HUES48 (cell line): ENCODE results near the gene KLHDC9.

Source experiments
- H3K27ac ChIP-seq: one replicate; pipeline ENCODE4 v1.7.0; 2013; ENCODE audit warnings: low read depth, low read length, inconsistent platforms
- H3K27me3 ChIP-seq: 2 replicates; pipeline ENCODE4 v1.6.1; 2013; ENCODE audit warnings: mild to moderate bottlenecking, low read length; ENCODE audit not compliant: control insufficient read depth, insufficient read depth
- H3K36me3 ChIP-seq: 2 replicates; pipeline ENCODE4 v1.6.1; 2013; ENCODE audit warnings: low read length; ENCODE audit not compliant: control insufficient read depth, insufficient read depth
- H3K4me1 ChIP-seq: 2 replicates; pipeline ENCODE4 v1.6.1; 2013; ENCODE audit warnings: mild to moderate bottlenecking, low read length; ENCODE audit not compliant: control insufficient read depth, insufficient read depth
- H3K4me3 ChIP-seq: 2 replicates; pipeline ENCODE4 v1.5.1; 2013; ENCODE audit warnings: mild to moderate bottlenecking, low read depth, low read length
- H3K9ac ChIP-seq: 2 replicates; pipeline ENCODE4 v1.6.1; 2013; ENCODE audit warnings: mild to moderate bottlenecking, low read depth, low read length, moderate library complexity
- H3K9me3 ChIP-seq: 2 replicates; pipeline ENCODE4 v1.6.1; 2013; ENCODE audit warnings: low read length; ENCODE audit not compliant: control insufficient read depth, insufficient read depth

Gene KLHDC9

DNA sequence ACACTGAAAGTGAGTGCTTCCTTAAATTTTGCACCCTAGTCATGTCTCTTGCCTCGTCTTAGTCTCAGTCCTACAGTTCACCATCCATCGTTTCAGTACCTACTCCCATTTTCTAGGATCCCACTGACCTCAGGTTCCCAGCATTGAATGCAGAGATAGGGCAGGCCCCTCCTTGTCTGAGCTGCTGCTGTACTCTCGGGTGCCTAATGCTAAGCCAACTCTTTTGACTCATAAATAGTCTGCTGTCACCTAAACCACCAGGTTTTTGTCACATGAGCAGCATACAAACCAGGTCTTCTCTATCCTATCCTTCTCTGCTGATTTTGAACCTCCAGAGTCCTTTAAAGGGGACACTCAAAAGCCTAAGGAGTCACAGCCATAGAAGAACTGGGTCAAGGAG, 31.5 kb upstream of the KLHDC9 start:
- Histone ChIP-seq H3K27ac (no peak overlapping the region), H3K9me3 (no peaks in the 10 kb centered on the region), H3K4me1 (no peaks in the 10 kb centered on the region), H3K4me3 (no peak overlapping the region), H3K27me3 (no peaks in the 10 kb centered on the region), H3K9ac (no peak overlapping the region), H3K36me3 (no peaks in the 10 kb centered on the region)

DNA sequence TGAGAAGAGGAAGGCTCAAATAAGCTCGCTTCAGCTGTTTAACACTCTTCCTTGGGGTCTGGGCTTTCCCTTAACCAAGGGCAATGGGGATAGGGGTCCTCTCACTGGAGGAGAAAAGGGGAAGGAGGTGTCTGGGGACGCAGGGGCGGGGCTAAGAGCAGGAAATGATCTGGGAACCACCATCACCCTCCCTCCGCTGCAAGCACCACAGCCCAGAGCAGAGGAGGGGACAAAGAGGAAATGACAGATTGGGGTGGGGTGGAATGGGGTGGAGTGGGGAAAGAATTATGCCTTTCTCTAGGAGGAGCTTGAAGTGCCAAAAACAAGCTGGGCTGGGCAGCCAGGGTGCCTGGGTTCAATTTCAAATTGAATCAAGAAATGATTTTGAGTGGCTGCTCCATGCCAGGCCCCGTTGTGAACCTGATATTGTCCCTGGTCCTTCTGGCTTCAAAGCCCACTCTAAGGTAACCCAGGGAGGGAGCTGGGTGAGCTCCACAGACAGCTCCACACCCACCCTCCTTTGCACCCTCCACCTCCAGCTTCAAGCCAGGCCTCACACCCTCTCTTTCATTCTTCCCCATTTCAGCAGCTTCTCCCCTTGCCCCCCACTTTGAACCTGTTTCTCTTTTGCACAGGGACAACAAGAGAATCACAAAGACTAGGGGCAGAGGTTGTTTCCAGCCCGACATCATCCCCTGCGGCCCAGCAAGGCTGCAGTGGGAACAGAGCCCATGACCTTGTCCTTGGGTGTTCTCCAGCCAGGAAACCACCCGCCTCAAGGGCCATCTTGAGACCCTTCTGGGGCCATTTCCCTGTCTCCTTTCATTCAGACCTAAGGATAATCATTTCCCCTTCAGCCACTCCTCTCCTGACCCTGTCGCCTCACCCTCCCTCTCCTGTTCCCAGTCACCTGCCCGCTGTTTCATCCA, 29.6 kb upstream of the KLHDC9 start:
- Histone ChIP-seq H3K27me3 (no peaks in the 10 kb centered on the region), H3K36me3 (no peaks in the 10 kb centered on the region), H3K9ac (no peak overlapping the region), H3K9me3 (no peaks in the 10 kb centered on the region), H3K4me1 (no peaks in the 10 kb centered on the region), H3K4me3 (no peak overlapping the region), H3K27ac (no peak overlapping the region)

GRCh38 chr1:161069241-161069640, 28.9 kb upstream of the KLHDC9 start:
- Histone ChIP-seq H3K9ac (no peak overlapping the region), H3K4me3 (no peak overlapping the region)

GRCh38 chr1:161069731-161070270, 28.4 kb upstream of the KLHDC9 start, which contains the start of gene ARHGAP30:
Gene ARHGAP30, minus strand, starts transcription at chr1:161069891. Its CDS starts 267 bp downstream, at chr1:161069624.
- no peak within 1 kb of the TSS for H3K4me3 ChIP-seq

More at GRCh38 chr1:161069241-161069640, 28.9 kb upstream of the KLHDC9 start:
- no peaks in the 10 kb centered on the region for H3K27me3 ChIP-seq
- no peak overlapping the region for H3K27ac ChIP-seq
- no peaks in the 10 kb centered on the region for H3K9me3 ChIP-seq
- H3K4me1 ChIP-seq = no peaks in the 10 kb centered on the region
- H3K36me3 ChIP-seq = no peaks in the 10 kb centered on the region

DNA sequence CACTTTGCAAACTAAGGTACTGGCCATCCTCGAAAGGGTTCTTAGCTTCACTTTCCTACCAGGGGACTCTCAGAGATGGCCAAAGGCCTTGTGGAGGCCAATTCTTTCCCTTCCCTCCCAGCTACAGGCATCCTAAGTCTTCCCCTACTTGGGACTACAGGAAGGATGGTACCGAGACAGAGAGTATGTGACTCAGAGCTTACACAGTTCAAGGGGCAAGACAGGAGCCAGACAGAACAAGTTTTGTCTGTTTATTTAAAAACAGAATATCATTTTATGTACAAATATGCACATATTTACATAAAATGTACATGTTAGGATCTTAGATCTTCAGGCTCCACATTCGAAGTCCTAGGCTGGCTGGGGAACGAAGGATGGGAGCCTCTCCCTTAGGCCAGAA, 27.4 kb upstream of the KLHDC9 start:
- Histone ChIP-seq H3K36me3 (no peaks in the 10 kb centered on the region), H3K4me3 (no peak overlapping the region), H3K9ac (no peak overlapping the region), H3K4me1 (no peaks in the 10 kb centered on the region), H3K9me3 (no peaks in the 10 kb centered on the region), H3K27me3 (no peaks in the 10 kb centered on the region), H3K27ac (no peak overlapping the region)

More at GRCh38 chr1:161069731-161070270, 28.4 kb upstream of the KLHDC9 start, which contains the start of gene ARHGAP30:
- H3K27me3 ChIP-seq = no peaks in the 10 kb centered on the region
- no peaks in the 10 kb centered on the region for H3K36me3 ChIP-seq
- no peak within 1 kb of the TSS for H3K9ac ChIP-seq
- no peaks in the 10 kb centered on the region for H3K9me3 ChIP-seq
- H3K4me1 ChIP-seq = no peaks in the 10 kb centered on the region
- H3K27ac ChIP-seq = no peak within 1 kb of the TSS

GRCh38 chr1:161071886-161072371, 26.2 kb upstream of the KLHDC9 start:
- Histone ChIP-seq H3K4me1 (no peaks in the 10 kb centered on the region), H3K27me3 (no peaks in the 10 kb centered on the region), H3K9me3 (no peaks in the 10 kb centered on the region), H3K36me3 (no peaks in the 10 kb centered on the region), H3K9ac (no peak overlapping the region), H3K27ac (no peak overlapping the region), H3K4me3 (no peak overlapping the region)

GRCh38 chr1:161072751-161073449, 25.3 kb upstream of the KLHDC9 start:
- Histone ChIP-seq H3K9ac (no peak overlapping the region), H3K4me1 (no peaks in the 10 kb centered on the region), H3K9me3 (no peaks in the 10 kb centered on the region), H3K27ac (no peak overlapping the region), H3K4me3 (no peak overlapping the region), H3K36me3 (no peaks in the 10 kb centered on the region), H3K27me3 (no peaks in the 10 kb centered on the region)

DNA sequence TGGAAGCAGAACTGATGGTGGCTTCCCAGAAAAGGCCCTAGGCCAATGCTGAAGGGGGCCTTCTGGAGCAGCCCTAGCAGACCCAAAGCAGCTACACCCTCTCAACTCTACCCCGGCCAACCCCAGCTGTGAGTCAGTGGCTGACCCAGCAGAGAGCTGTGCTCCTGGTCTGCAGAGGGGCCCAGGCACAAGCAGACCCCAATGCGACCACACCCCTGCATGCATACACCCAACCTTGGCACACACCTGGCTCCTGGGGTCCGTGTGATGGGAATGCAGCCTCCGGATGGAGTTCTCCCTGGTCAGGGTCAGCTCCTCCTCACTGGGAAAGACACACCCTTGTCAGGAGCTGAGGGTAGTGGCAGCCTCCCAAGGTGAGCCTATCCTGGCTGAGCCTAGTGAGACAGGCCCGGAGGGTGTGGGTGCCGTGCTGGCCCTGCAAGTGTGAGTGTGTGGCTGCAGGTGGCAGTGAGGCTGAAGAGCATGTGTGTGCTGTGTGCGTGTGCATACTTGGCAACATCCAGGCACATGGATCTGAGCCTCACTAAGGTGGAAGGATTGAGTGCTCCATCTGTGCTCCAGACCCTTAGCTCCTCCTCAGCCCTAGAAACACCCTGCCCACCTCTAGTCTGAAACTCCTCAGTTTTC, 24.6 kb upstream of the KLHDC9 start:
- Histone ChIP-seq H3K9ac (no peak overlapping the region), H3K27ac (no peak overlapping the region), H3K4me3 (no peak overlapping the region)

DNA sequence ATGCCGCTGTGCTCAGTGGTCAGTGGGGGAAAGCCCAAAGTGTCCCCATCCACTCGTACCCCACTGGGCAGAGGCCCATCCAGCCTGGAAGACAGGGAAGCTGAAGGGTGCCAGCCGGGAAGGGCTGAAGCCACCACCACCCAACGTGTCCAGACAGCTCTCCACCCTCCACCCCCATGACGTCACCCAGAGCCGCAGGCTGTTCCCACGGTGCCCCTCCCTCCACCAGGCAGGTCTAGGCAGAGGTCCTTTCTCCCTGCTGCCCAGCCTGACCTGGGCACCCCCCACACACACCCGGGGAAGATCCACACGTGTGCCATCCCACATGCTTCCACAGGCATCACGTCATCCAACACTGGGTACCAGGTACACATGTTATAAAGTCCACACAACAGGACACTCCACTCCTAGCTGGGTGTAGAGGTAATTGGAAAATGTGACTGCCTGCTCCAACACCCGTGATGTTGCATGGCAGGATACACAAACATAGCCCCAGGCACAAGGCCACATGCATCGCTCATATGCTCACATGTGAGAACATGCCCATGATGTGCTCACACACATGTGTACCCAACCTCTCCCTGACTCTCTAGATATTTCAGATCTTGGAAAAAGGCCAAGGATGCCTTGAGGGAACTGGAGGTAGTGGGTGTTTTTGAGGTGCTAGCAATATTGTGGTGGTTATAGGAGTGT, 23.3 kb upstream of the KLHDC9 start:
- Histone ChIP-seq H3K9me3 (no peaks in the 10 kb centered on the region), H3K9ac (no peak overlapping the region), H3K4me1 (no peaks in the 10 kb centered on the region), H3K4me3 (no peak overlapping the region), H3K27ac (no peak overlapping the region), H3K27me3 (no peaks in the 10 kb centered on the region), H3K36me3 (no peaks in the 10 kb centered on the region)

More for the DNA sequence above, 24.6 kb upstream of the KLHDC9 start:
- no peaks in the 10 kb centered on the region for H3K4me1 ChIP-seq
- H3K36me3 ChIP-seq = no peaks in the 10 kb centered on the region
- no peaks in the 10 kb centered on the region for H3K27me3 ChIP-seq
- no peaks in the 10 kb centered on the region for H3K9me3 ChIP-seq

DNA sequence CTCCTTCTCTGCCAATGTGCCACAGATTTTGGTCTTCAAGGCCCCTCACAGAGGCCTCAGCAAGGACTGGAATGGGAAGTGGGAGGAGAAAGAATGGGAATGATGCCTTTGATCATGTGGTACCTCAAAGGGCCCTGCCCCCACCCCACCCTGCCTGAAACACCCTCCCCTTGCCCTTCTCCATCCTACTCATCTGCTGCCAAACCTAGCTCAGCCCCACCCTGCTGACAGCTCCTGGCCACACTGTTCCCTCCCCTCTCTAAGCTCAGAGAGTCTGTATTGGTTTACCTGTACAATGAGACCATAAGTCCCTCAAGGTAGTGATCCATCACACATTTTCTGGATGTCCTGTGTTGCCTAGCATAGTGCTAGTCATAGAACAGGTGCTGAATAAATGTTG, 21.8 kb upstream of the KLHDC9 start:
- Histone ChIP-seq H3K27ac (no peak overlapping the region), H3K36me3 (no peaks in the 10 kb centered on the region), H3K4me1 (no peaks in the 10 kb centered on the region), H3K4me3 (no peak overlapping the region), H3K9ac (no peak overlapping the region), H3K9me3 (no peaks in the 10 kb centered on the region), H3K27me3 (no peaks in the 10 kb centered on the region)
